NCI-H510A treated with DMSO at 0.1 percent for 48 hours (cell line): ENCODE measurements around the gene ADAMTS17.

ENCODE experiments used
- DNase-seq: peaks from one replicate; lab custom pipeline; 2025; lab: John Stamatoyannopoulos, UW

Gene ADAMTS17, protein sequence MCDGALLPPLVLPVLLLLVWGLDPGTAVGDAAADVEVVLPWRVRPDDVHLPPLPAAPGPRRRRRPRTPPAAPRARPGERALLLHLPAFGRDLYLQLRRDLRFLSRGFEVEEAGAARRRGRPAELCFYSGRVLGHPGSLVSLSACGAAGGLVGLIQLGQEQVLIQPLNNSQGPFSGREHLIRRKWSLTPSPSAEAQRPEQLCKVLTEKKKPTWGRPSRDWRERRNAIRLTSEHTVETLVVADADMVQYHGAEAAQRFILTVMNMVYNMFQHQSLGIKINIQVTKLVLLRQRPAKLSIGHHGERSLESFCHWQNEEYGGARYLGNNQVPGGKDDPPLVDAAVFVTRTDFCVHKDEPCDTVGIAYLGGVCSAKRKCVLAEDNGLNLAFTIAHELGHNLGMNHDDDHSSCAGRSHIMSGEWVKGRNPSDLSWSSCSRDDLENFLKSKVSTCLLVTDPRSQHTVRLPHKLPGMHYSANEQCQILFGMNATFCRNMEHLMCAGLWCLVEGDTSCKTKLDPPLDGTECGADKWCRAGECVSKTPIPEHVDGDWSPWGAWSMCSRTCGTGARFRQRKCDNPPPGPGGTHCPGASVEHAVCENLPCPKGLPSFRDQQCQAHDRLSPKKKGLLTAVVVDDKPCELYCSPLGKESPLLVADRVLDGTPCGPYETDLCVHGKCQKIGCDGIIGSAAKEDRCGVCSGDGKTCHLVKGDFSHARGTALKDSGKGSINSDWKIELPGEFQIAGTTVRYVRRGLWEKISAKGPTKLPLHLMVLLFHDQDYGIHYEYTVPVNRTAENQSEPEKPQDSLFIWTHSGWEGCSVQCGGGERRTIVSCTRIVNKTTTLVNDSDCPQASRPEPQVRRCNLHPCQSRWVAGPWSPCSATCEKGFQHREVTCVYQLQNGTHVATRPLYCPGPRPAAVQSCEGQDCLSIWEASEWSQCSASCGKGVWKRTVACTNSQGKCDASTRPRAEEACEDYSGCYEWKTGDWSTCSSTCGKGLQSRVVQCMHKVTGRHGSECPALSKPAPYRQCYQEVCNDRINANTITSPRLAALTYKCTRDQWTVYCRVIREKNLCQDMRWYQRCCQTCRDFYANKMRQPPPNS

DNA sequence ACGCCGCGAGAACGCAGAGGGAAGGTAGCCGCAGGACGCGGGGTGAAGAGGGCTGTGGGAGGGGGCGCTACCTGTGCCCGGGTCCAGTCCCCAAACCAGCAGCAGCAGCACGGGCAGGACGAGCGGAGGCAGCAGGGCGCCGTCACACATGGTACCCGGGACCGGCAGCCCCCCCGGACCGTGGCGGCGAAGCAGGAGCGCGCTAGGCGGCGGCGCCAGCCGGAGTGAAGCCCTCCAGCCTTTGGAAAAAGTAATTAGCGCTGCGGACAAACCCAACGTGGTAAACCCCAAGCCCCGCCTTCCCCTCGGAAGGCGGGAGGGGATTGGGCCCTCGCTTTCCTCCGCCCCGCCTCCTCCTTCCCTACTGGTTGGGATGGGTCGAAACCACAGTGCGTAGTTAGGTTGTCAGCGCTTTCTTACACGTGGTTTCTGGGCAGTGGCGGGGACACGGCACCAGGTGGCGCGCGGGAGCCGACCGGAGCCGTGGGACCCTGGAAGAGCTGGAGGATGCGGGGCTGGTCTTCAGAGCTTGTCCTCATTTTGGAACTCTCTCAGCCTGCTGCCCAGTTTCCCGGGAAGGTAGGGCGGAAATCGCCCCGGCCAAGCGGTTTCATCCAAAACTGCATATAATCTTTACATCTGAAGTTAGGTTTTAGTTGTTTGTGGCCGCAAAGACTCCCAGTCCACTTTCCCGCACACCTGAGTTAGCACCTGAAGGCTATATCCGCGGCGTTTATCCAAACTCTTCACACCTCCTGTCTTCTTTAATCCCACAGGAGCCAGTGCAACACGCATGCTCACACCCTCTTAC, at the start of gene ADAMTS17:
Gene ADAMTS17, minus strand, starts transcription at position 226 of the 811 bp plus-strand sequence. Its CDS starts 76 bp downstream, at position 150.
- DNase-seq: no peak

DNA sequence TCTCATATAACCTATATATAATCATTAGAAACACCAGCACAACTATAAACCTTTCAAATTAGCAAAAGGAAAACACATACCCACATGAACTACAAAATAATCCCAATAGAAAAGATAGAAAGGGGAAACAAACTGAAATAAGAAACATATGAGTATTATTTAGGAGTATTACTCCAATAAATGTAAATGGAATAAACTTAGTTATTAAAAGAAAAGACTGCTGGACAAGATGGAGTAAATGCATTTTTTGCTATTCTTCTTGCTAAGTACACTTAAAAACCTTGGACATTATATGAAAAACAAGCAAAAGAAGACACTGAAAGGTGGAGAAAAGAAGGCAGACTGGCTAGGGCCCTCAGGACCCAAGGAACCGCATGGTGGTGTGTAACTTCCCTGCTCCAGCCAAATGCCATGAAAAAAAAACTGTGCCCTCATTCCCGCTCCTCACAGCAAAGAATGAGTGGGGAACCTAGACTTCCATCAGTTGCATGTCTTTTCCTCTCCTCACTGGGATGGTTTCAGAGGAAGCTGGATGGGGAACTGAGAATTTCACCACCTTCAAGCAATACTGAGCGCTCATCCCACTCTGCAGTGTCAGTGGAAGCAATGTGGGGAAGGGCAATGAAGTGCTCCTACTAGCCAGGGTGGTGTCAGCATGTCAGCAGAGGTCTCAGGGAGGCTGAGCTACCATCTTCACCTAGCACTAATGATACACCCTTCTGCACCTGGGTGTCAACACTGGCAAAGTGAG, 43.7 kb upstream of the ADAMTS17 start:
- no peak for DNase-seq

DNA sequence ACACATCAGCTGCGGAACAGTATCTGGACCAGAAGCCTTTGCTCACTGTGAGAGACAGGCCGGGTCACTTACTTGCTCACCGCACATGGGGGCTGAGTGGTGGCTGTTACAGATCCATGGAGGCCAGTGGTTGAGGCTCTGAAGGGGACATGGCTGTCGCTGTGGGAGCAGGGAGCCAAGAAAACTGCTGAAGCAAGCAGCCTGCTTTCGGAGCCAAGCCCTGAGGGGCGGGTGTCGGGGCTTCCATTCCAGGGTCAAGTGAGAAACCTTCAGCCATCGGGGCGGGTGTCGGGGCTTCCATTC, 42.3 kb upstream of the ADAMTS17 start:
- no peak for DNase-seq

DNA sequence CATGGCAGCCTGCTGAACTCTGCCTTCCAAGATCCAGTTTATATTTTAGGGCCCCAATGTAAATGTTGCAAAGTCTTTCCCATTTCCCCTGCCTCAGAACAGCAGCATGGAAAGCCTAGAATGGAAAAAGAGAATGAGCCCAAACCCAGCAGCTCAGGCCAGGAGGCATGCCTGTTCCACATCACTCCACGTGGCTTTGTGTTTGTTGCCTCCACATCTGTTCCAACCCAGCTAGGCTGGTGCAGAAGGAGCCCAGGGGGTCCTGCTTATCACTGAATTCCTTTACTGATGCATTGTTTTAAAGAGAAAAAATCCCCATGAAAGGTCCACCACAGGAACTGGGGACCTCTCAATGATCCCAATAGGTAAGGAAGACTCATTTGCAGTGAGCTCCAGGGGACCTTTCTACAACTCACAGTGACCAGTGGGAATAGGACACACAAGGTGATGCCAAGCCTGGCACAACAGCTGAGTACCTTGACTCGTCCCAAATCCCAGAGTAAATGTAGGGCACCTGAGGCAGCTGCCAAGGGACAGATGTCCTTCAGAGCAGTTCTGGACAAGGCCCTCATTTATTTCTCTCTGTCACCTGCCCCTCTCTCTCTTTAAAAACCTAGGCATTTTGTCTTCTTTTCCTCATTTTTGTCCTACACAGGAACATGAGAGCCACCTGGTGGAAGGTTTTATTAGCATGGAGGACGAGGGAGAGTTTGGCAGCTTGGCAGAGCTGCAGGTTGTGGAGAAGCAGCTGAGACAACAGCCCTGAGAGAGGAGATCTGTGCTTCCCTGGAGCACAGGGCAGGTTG, 41.7 kb upstream of the ADAMTS17 start:
- no peak for DNase-seq

DNA sequence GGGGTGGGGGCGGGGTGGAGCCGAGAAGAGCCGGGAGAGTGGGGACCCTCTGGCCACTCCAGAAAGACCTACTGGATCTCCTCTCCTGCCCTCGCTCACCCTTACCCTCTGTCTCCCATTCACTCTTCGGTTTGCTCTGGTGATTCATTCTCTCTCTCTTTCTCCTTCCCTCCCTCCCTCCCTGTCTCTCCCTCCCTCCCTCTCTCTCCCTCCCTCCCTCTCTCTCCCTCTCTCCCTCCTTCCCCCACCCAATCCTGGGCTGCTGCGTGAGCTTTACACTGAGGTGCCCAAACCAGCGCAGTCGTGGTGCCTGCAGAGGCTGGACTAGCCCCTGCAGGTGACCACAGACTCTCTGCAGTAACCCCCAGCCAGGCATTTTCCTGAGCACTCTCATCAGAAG, 32.2 kb upstream of the ADAMTS17 start:
- DNase-seq: no peak

DNA sequence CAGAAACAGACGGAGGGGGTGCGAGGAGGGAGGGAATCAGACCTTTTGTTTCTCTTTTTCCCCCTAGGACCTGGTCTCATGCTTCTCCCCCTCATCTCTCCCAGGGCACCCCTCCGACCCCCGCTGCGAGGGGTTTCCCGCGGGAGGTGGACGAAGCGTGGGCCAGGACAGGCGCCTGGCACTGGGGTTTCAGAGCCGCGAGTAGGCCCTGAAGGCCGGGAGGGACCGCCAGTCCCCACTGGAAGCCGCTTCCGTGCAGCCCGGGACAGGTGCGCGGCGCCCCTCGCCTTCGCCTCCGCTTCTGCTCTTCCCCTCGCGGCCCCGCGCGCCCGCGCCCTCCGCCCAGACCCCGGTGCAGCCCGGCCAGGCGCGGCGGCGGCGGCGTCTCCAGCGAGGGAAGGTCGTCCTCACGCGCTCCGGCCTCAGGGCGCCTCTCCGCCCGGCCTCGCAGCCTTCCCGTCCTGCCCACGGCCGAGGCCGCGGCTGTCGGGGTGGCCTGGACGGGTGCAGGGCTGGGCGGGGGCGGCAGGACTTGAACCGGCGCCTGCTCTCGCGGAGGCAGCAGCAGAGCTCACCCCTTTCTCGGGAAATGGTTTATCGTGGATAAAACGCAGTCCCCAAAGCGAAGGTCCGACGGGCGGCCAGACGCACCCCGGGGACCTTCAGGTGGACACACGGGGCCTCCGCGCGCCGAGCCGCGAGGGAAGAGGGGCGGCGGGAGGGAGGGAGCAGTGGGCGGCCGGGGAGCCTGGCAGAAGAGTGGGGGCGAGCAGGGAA, 31.5 kb upstream of the ADAMTS17 start:
- no peak for DNase-seq

DNA sequence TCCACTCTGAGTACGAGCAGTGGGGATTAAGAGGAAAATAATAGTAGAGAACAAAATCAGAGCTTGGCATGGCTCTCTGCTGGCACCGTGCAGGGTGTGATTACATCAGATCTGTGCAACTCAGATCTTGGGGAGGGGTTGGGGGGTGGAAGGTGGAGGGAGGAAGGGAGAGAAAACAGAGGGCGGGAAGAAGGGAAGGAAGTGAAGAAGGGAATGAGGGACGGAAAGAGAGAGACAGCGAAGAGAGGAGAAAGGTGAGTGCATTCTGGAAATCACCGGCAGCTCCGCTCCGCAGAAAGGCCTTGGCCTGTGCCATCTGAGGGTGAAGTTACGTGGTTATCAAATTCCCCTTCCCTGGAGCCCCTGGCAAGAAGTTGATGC, 31.0 kb upstream of the ADAMTS17 start:
- no peak for DNase-seq

DNA sequence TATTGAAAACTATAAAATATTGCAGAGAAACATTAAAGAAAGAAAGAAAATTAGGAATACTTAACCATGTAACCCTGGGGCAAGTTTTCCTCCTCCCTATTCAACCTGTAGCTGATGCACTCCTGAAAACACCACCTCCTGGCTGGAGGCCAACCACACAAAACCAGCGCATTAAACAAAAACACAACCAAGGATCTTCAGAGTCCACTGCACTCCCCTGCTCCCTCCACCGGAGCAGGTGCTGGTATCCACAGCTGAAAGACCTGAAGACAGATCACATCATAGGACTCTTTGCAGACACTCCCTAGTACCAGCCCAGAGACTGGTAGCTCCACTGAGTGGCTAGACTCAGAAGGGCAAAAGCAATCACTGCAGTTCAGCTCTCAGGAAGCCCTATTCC, 13.6 kb upstream of the ADAMTS17 start:
- DNase-seq: no peak

DNA sequence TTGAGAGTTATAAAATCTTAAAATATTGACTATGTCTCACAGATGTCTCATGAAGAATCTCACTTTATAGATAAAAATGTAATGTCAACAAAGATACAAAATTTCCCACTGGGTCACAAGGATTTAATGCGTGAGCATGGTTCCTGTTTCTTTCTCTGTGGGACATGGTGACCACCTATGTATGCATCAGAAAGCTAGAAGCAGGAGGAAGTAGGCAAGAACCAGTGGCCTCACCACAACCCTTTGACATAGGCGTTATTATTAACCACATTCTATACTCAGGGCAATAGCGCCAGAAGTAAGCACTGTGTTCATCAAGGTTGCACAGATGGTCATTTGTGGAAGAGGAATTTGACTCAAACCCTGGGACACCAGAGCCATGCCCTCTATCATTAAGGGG, 11.7 kb upstream of the ADAMTS17 start:
- no peak for DNase-seq

DNA sequence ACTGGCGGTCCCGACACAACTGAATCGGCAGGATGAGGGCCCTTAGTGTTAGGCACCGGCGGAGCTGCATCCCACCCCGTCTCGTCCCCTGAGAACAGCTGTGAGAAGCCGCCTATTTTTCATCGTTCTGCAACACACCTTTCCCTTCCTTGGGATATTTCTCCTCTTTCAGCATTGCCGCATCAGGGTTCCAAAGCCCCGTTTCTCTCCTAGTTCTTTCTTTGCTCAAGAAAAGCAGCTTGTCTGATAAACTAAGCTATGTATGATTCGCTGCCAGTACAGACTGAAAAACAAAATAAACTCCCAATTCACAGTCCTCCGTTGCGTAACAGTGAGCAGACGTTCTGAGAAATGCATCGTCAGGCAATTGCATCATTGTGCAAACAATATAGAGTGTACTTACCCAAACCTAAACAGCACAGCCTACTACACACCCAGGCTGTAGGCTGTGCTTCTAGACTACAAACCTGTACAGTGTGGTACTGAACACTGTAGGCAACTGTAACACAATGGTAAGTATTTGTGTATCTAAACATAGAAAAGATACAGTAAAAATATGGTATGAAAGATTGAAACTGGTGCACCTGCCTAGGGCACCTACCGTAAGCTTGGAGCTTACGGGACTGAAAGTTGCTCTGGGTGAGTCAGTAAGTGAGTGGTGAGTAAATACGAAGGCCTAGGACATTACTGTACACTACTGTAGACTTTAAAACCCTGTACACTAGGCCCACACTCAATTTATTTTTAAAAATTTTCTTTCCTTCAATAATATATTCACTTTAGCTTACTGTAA, 8.9 kb upstream of the ADAMTS17 start:
- DNase-seq: no peak

DNA sequence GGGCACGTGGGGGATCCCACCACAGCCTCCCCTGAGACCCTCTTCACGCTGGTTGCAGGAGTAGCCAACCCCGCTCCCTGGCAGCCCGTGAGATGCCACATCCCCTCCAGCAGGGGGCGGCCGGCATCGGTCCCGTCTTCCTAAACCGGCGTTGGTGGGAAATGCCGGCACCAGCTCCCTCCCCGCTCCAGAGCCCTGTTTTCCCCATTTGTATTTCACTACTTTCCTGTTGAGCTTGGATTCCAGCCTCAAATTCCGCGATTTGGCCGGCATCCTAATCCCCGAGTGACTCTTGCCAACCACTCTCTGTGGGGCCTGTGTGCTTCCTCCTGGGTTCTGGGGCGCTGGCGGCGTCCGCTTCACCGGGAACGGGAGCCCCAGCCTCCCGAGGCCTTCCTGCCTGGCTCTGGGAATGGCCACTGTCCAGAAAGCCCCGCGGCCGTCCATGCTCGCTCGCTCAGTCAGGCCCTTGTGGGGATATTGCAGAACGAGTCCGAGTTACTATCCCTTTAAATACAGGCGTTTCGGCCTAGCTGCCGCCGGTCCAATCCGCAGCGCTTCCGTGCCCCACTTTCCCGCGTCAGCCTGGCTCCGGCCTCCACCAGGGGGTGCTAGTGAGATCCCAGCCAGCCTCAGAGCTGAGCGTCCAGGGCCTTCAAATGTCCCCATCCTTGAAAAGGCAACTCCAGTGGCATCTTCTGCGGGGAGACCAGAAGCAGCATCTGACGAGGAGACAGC, 8.1 kb upstream of the ADAMTS17 start:
- DNase-seq: peak; percentile 0

DNA sequence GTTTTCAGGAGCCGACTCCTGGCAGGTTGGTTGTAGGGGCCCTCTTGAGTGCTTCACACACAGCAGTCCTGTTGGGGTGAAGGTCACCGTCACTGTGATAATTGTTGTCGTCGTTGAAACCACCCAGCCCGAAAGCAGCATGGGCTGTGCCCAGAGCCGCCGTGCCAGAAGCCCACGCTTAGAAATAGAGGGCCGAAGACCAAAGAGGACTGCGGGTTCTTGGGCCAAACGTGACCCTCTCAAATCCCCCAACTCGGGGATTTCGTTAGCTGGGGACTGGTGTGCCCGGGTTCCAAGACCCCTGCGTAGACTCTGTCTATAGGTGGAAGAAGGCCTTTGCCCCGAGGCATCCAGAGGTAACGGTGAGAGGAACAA, 7.5 kb upstream of the ADAMTS17 start:
- no peak for DNase-seq

DNA sequence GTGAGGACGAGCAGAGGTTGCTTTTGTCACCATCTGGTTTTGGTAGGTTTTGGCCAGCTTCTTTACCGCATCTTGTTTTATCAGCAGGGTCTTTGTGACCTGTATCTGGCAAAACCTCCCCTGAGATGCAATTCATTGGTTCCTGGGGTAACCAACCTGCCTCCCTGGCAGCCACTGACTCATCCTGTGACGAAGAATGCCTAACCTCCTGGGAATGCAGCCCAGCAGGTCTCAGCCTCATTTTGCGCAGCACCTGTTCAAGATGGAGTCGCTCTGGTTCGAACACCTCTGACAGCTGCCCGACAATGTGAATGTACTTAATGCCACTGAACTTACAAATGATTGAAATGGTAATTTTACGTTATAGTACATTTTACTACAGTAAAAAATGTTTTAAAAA, 6.8 kb upstream of the ADAMTS17 start:
- no peak for DNase-seq

DNA sequence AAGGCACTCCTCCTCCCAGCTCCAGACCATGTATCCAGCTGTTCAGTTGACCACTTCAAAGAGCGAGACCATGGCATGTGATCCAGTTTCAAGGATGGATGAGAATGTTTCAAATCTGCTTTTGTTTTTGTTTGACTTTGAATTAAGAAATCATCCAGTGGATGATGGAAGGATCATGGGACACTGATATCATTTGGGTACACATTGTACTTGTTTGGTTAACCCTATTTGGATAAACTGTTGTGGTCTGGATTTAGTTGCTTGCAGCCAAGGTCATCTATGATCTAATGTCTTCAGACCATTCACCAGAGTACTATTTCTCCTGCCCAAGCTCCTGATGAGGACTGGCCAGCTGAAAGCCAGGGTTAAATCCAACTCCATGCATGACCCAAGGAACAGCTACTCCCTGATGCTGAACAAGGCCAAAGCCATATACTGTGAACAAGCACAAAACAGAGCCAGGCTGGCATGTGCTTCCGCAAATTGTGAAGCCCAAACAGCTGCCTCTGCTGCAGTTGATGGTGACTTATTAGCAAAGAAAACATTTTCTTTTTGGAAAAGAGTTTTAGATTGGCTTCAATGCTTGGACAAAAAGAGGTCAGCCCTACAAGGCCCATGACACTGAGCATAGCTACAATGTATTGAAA, 5.2 kb upstream of the ADAMTS17 start:
- DNase-seq: no peak

DNA sequence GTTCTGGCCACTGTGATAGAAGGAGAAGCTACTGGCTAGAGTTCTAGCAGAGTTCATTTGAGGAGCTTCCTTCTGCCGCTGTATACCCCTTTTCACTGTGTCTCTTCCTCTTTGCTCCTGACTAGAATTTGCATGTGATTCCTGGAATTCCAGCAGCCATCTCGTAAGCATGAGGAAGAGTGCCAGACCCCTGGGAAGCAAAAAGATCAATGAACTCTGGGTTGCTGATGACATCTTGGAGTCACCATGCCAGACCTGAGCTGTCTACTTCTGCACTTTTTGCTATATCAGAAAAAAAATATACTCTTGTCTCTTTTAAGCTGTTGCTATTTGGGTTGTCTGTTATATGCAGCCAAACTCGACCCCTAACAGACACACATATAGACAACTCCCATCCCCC, 3.7 kb upstream of the ADAMTS17 start:
- DNase-seq: no peak

DNA sequence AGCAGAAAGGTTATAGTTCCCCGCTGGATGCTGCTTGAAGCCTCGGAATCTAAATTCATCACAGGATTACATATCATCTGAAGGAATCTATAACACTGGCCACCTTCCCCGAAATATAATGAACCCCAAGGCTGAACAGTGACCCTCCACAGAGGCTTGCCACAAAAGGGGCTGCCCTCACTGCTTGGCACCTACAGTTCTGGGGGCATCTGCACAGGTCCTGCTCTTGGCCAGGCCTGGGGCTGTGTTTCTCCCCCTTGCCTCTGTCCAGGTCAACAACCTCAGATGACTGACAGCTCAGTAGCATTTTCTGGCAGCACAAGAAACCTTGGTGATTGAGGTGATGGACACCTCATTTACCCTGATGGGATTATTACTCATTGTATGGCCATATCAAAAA, 1.5 kb upstream of the ADAMTS17 start:
- no peak for DNase-seq

DNA sequence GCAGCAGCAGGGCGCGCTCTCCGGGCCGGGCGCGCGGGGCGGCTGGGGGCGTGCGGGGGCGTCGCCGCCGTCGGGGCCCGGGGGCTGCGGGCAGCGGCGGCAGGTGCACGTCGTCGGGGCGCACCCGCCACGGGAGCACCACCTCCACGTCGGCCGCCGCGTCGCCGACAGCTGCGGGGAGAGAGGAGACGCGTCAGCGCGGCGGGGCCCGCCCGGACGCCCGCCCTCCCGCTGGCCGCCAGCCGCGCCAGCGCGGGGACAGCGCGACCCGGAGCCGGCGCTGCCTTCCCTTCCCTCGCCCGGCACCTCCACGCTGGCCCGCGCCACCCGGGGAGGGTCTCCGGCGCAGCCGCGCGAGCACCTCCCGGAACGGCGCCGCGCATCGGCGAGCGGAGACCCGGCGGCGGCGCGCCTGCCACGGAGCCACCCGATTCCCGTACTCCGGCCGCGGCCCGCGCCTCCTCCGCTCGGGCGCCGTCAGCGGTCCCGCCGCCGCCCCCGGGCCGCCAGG, 481 bp downstream of the ADAMTS17 start:
- no peak for DNase-seq
